Activated CD4-positive, alpha-beta T cell treated with anti-CD3 and anti-CD28 coated beads for 36 hours (primary cell): ENCODE data around the gene CDK18. TPM values are rescaled to one million over a fixed set of nuclear protein-coding genes. Genes with fewer than 3 reads are reported as not detected.

ENCODE experiments used
- ATAC-seq: fragments of 200-7000 bp; cut with Tn5 transposase; one replicate; pipeline ENCODE4 v1.10.0; 2021; ENCODE audit warnings: mild to moderate bottlenecking, moderate library complexity
- CTCF ChIA-PET: fragments of 350-600 bp; sonication (Branson Sonifier 250); formaldehyde crosslinking; loops from one replicate; lab custom pipeline; 2021; ENCODE audit warnings: antibody characterized with exemption; lab: Charles Lee
- POLR2A ChIA-PET: fragments of 350-600 bp; sonication (Branson Sonifier 250); formaldehyde crosslinking; loops from one replicate; lab custom pipeline; 2021; ENCODE audit warnings: antibody characterized with exemption, inconsistent platforms; lab: Charles Lee
- DNase-seq: peaks from one replicate; pipeline ENCODE4 v3.0.0-alpha.2; 2020
- H3K27ac Mint-ChIP-seq: one replicate; pipeline ENCODE4 v1.8.0; 2021; ENCODE audit warnings: mixed read lengths
- H3K27me3 Mint-ChIP-seq: one replicate; pipeline ENCODE4 v1.8.0; 2021; ENCODE audit warnings: mixed read lengths
- H3K36me3 Mint-ChIP-seq: one replicate; pipeline ENCODE4 v1.8.0; 2021; ENCODE audit warnings: low read depth, mixed read lengths
- H3K4me1 Mint-ChIP-seq: one replicate; pipeline ENCODE4 v1.8.0; 2021; ENCODE audit warnings: mixed read lengths
- H3K4me3 Mint-ChIP-seq: one replicate; pipeline ENCODE4 v1.8.0; 2021; ENCODE audit warnings: mild to moderate bottlenecking, moderate library complexity, mixed read lengths
- H3K9me3 Mint-ChIP-seq: one replicate; pipeline ENCODE4 v1.8.0; 2021; ENCODE audit warnings: low read depth, mixed read lengths
- intact Hi-C, 2 experiments: fragments of 100-400 bp; cut with DNase I in 1 of 2; cut with micrococcal nuclease in 1 of 2; formaldehyde crosslinking; loops; one replicate each; pipeline versions ENCODE4 v1.14.2 to v1.15.1; 2022 to 2024; cut with DNase I, micrococcal nuclease
- total RNA-seq, 2 experiments: library from RNA; stranded (reverse); gene quantifications; one replicate each; pipeline ENCODE4 v1.2.3, GENCODE V29; 2021

Gene CDK18
- total RNA-seq, 2 experiments from 2014 or later = 4.9 to 5.9 TPM

GRCh38 chr1:205576805-205577761 is 72.6 kb downstream of the CDK18 start:
- H3K4me3 Mint-ChIP-seq = no peak overlapping the region
- POLR2A ChIA-PET = no interaction called here
- ATAC-seq = no peak
- no peaks in the 10 kb centered on the region for H3K9me3 Mint-ChIP-seq
- H3K36me3 Mint-ChIP-seq = no peaks in the 10 kb centered on the region
- no peak for DNase-seq
- H3K27me3 Mint-ChIP-seq = peaks cover 13% of the 10 kb centered on the region
- H3K27ac Mint-ChIP-seq = no peak overlapping the region
- no peaks in the 10 kb centered on the region for H3K4me1 Mint-ChIP-seq
- intact Hi-C loops = no loop called here
- CTCF ChIA-PET = interaction anchor here (1.0 kb wide), 1 partner anchor 16 kb away, joined by 5 read pairs; no protein-coding TSS in a partner anchor

- ATAC-seq = no peak
- peaks cover 8% of the 10 kb centered on the region for H3K27me3 Mint-ChIP-seq
- peaks cover 3% of the 10 kb centered on the region for H3K4me1 Mint-ChIP-seq
- no peak overlapping the region for H3K4me3 Mint-ChIP-seq
- no peaks in the 10 kb centered on the region for H3K9me3 Mint-ChIP-seq
- ChIA-PET POLR2A (no interaction called here), CTCF (interaction anchor here (0.6 to 1.0 kb wide), 2 partner anchors 15 to 41 kb away, joined by 3 to 5 read pairs; no protein-coding TSS in a partner anchor)
- no peak overlapping the region for H3K27ac Mint-ChIP-seq
- intact Hi-C loops = no loop called here
- H3K36me3 Mint-ChIP-seq = no peaks in the 10 kb centered on the region
- DNase-seq = no peak
These were observed 73.6 kb downstream of the CDK18 start for GRCh38 chr1:205577874-205578658.

GRCh38 chr1:205578780-205579571 is 74.5 kb downstream of the CDK18 start:
- H3K36me3 Mint-ChIP-seq = no peaks in the 10 kb centered on the region
- H3K9me3 Mint-ChIP-seq = no peaks in the 10 kb centered on the region
- ChIA-PET POLR2A (no interaction called here), CTCF (interaction anchor here (0.6 to 1.7 kb wide), 4 partner anchors 14 to 146 kb away, joined by 3 to 11 read pairs (median 3); no protein-coding TSS in a partner anchor)
- H3K4me1 Mint-ChIP-seq = peaks cover 3% of the 10 kb centered on the region
- ATAC-seq = no peak
- H3K27me3 Mint-ChIP-seq = peaks cover 8% of the 10 kb centered on the region
- no peak overlapping the region for H3K4me3 Mint-ChIP-seq
- no peak for DNase-seq
- no peak overlapping the region for H3K27ac Mint-ChIP-seq
- intact Hi-C loops = no loop called here

- Mint-ChIP-seq H3K27me3 (peaks cover 8% of the 10 kb centered on the region), H3K4me3 (no peak overlapping the region), H3K36me3 (no peaks in the 10 kb centered on the region), H3K9me3 (no peaks in the 10 kb centered on the region), H3K4me1 (peaks cover 3% of the 10 kb centered on the region), H3K27ac (no peak overlapping the region)
- intact Hi-C loops = no loop called here
- ChIA-PET POLR2A (no interaction called here), CTCF (interaction anchor here (0.5 to 1.7 kb wide), 6 partner anchors 13 to 893 kb away, joined by 3 to 11 read pairs (median 3); no protein-coding TSS in a partner anchor)
- ATAC-seq = no peak
- DNase-seq = no peak
These were observed 75.2 kb downstream of the CDK18 start for GRCh38 chr1:205579711-205580110.

GRCh38 chr1:205580140-205580922 is 75.9 kb downstream of the CDK18 start:
- CTCF ChIA-PET = interaction anchor here (0.5 to 1.7 kb wide), 6 partner anchors 10 to 893 kb away, joined by 3 to 11 read pairs (median 3); no protein-coding TSS in a partner anchor
- intact Hi-C loops = no loop called here

GRCh38 chr1:205580923-205581180 is 76.4 kb downstream of the CDK18 start:
- CTCF ChIA-PET = interaction anchor here (0.6 to 1.7 kb wide), 2 partner anchors 10 to 78 kb away, joined by 3 to 11 read pairs; no protein-coding TSS in a partner anchor
- H3K27me3 Mint-ChIP-seq = peaks cover 8% of the 10 kb centered on the region
- ATAC-seq (no peak), DNase-seq (no peak)
- POLR2A ChIA-PET = no interaction called here
- H3K36me3 Mint-ChIP-seq = no peaks in the 10 kb centered on the region
- no peak overlapping the region for H3K4me3 Mint-ChIP-seq
- no peak overlapping the region for H3K27ac Mint-ChIP-seq
- intact Hi-C loops = no loop called here
- H3K9me3 Mint-ChIP-seq = no peaks in the 10 kb centered on the region
- peaks cover 3% of the 10 kb centered on the region for H3K4me1 Mint-ChIP-seq

More at GRCh38 chr1:205580140-205580922, 75.9 kb downstream of the CDK18 start:
- H3K27ac Mint-ChIP-seq = no peak overlapping the region
- POLR2A ChIA-PET = no interaction called here
- peaks cover 3% of the 10 kb centered on the region for H3K4me1 Mint-ChIP-seq
- DNase-seq (no peak), ATAC-seq (no peak)
- no peaks in the 10 kb centered on the region for H3K36me3 Mint-ChIP-seq
- peaks cover 8% of the 10 kb centered on the region for H3K27me3 Mint-ChIP-seq
- no peak overlapping the region for H3K4me3 Mint-ChIP-seq
- no peaks in the 10 kb centered on the region for H3K9me3 Mint-ChIP-seq

- no peak overlapping the region for H3K27ac Mint-ChIP-seq
- no peak overlapping the region for H3K4me3 Mint-ChIP-seq
- ChIA-PET POLR2A (no interaction called here), CTCF (interaction anchor here (0.6 to 1.0 kb wide), 3 partner anchors 11 to 15 kb away, joined by 3 to 4 read pairs (median 3); no protein-coding TSS in a partner anchor)
- intact Hi-C loops = no loop called here
- H3K27me3 Mint-ChIP-seq = peaks cover 8% of the 10 kb centered on the region
- DNase-seq (no peak), ATAC-seq (no peak)
- peaks cover 3% of the 10 kb centered on the region for H3K4me1 Mint-ChIP-seq
- no peaks in the 10 kb centered on the region for H3K9me3 Mint-ChIP-seq
- no peaks in the 10 kb centered on the region for H3K36me3 Mint-ChIP-seq
These were observed 77.0 kb downstream of the CDK18 start for GRCh38 chr1:205581321-205581980.

GRCh38 chr1:205582046-205582445 is 77.6 kb downstream of the CDK18 start:
- Mint-ChIP-seq H3K4me1 (peaks cover 3% of the 10 kb centered on the region), H3K4me3 (no peak overlapping the region), H3K36me3 (no peaks in the 10 kb centered on the region), H3K27ac (no peak overlapping the region), H3K27me3 (peaks cover 8% of the 10 kb centered on the region), H3K9me3 (no peaks in the 10 kb centered on the region)
- DNase-seq (no peak), ATAC-seq (no peak)
- ChIA-PET POLR2A (no interaction called here), CTCF (interaction anchor here (0.6 to 1.0 kb wide), 3 partner anchors 10 to 190 kb away, joined by 3 to 4 read pairs (median 3); no protein-coding TSS in a partner anchor)
- intact Hi-C loops = no loop called here
